K562 treated with DMSO at 1 percent for 48 hours (cell line): ENCODE measurements around the gene COL3A1. TPM values are rescaled to one million over a fixed set of nuclear protein-coding genes. Genes with fewer than 3 reads are reported as not detected.

ENCODE experiments used
- total RNA-seq: library from RNA; unstranded; fragments of 300-600 nt; gene quantifications from 2 replicates; pipeline ENCODE4 v1.2.3, GENCODE V29; 2022; ENCODE audit warnings: low replicate concordance; ENCODE audit errors: extremely low read depth

Gene COL3A1
- total RNA-seq, result not detected in 2 replicates

GRCh38 chr2:188974164-188974563 is at the start of gene COL3A1:
COL3A1 (plus strand) TSS chr2:188974373; CDS start chr2:188974490, 117 bp downstream.

Other genes starting within 250 kb of the COL3A1 start
- gene COL5A2, start 205.4 kb downstream of the COL3A1 start, total RNA-seq, result not detected in 2 replicates